HG03432 (cell line): ENCODE results near the gene TMEM235.

Experiments used
- ATAC-seq: cut with Tn5 transposase; IDR thresholded peaks from one replicate; pipeline ENCODE4 v1.9.1; 2021; ENCODE audit warnings: mild to moderate bottlenecking, moderate library complexity; ENCODE audit not compliant: unreplicated experiment

The TMEM235 gene

DNA sequence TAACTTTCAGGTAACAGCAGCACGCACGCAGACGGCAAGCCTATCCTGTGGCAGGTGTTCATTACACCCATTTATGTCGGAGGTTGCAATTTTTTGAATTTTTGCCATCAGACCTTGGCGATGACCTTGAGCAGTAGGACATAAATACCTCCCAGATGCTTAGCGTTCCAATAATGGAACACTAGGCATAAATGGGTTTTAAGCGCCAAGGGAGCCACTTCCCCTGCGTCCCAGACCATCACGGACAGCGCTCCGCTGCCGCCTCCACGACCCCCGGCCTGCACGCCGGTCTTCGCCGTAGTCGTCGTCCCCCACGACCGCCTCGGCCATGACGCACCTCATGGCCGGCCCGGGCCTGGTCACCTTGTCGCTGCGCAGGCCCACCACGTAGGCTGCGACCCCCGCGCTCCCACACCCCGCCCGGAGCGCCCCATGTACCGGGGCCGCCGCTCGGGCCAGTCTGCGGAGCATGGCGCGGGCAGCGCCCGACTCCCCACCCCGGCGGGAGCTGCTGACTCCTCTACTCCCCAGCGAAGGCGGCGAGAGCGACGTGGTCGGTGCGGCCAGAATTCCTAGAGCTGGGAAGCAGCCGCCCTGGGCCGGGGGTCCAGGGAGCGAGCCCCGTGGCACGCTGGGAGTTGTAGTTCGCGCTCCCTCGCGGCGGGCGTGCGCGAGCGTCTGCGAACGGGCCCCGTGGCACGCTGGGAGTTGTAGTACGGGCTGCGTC, 22.7 kb downstream of the TMEM235 start:
- peak; percentile 47 for ATAC-seq

DNA sequence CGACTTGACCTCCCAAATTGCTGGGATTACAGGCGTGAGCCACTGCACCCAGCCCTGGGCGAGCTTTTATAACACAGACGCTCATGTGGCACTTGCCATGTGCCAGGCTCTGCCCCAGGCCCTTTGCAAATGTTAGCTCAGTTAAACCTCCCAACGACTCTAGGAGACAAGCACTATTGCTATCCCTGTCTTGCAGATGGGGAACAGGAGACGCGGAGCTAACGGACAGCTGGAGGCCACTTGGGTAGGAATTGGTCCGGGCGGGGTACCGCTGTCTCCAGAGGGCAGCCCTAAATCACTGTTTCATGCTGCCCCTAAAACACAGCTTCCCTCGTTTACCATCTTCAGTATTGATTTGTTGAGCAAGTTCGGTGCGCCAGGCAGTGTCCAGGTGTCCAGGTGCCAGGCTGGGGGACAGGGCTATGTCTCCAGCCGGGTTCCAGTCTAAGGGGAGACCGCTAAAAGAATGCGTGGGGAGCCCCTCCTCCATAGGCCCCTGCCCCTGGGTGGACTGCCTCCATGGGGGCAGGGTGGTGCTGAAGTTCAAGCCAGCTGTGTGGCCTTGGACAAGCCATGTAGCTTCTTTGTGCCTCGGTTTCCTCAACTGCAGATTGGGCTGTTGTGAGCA, 23.7 kb downstream of the TMEM235 start:
- no peak for ATAC-seq

DNA sequence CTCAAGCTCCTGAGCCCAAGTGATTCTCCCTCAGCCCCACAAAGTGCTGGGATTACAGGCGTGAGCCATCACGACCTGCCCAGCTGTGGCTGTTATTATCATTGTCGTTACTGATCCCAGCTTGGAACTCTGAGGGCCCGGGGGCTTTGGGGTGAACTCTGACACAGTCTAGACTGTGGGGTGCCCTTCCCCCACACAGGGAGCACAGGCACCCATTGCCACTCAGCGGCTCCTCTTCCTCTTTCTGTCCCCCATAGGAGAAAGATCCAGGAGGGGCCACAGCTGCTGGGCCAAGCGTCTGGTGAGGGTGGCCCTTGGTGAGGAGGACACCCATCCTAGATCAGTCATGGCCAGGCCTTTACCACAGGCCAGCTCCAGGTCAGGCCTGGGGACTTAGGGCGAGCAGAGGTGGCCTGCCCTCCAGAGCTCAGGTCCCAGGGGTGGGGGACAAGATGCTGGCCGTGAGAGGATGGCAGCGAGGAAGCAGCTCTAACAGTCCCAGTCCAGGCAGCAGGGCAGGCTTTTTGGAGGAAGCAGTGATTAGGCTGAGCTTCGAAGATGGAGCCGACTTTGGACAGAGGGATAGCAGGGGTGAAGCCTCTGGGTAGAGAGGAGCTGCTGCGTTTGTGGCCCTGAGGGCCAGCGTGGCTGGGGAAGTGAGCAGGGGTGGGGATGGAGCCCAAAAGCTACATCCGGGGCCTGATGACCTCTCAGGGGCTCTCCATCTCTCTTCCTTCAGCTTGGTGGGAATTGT, 24.7 kb downstream of the TMEM235 start:
- ATAC-seq = no peak

DNA sequence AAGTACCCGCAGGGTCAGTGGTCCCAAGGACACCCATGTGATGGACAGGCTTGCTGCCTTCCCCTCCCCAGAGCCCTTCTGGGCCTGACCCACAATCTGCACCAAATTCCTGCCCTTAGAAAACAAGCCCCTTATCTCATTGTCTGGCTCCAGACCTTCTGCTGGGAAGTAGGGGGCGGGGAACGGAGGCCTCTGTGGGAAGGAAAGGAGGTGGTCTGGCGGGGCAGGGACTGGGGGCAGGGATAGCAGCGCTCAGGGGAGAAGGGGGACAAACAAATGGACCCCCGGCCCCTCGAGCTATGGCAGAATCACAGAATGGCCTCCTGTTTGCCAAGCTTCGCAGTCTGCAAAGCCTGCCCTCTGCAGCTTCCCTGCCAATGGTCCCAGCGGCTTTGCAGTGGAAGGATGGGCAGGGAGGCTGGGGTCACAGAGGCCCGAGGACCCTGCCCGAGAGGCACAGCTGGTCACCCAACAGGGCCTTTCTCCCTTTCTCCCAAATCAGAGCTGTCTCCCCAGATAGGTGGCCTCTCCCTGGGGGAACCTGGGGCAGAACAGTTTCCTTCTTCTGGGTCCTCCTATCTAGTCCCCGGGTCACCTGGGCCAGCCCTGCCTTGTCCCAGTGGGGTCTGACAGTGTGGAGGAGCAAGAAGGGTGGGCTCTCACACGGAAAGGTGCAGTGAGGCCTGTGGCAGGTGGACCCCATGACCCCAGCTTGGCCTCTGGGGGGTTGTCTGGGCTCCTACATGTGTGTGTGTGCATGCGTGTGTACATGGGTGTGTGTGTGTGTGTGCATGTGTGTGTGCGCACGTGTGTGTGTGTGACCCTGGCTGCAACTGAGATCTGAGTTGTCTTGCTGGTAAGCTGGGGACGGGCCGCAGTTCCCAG, 25.5 kb downstream of the TMEM235 start:
- ATAC-seq = no peak

DNA sequence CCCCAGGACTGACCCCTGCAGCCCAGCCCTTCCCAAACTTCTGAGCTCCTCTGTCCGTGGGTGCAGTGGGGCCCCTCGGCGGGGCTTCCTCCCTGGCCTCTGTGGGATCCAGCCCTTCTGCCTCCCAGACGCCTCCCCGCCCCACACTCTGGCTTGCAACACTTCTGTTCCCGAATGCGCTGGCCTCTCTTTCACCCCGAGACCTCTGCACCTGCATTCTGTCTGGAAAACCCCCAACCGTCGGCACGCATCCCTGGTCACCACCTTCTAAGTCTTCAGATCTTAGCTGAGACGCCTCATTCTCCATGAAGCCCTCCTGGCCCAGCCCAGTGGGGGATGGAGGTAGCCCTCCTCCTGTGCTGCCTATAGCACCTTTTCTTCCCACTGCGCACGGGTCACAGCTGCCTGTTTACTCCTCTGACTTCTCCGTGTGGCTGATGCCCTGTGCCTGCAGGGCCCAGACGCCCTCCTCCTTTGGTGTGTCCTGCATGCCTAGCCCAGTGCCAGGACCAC, 26.4 kb downstream of the TMEM235 start:
- ATAC-seq = no peak

DNA sequence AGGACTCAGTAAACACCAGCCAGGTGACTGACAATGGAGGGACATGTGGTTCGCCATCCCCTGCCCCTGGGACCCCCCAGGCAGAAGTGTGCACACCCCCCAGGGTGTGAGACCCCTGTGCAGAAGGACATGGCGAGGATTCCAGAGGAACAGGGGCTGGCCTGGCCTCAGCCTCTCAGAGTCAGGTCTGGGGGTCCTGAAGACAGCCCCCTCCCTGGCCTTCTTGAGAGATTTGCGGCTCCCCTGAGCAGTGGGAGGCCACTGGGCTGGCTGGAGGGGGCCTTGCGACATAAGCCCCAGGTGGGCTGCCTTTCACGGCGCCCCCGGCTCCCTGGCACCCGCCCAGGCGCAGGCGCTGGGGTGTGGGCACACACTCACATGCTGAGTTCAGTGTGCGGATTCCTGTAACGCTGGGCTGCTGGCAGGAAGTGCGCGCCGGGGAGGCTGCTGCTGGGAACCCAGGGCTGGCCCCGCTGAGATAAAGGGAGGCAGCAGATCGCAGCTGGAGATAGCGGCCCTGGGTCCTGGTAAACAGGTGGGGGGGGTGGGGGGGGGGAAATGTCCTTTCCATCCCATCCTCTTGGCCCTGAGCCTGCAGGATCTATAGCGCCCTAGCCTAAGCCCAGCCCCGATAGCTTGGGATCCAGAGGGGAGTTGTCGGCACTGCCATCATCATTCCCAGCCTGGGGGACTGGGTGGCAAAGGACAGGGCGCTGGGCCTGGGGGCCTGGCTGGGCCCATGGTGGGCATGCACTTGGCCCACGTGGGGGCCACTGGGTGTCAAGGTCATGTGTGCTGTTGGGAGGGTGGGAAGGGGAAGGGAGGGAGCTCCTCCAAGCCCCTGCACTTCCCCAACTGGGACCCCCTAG, 27.1 kb downstream of the TMEM235 start:
- no peak for ATAC-seq

DNA sequence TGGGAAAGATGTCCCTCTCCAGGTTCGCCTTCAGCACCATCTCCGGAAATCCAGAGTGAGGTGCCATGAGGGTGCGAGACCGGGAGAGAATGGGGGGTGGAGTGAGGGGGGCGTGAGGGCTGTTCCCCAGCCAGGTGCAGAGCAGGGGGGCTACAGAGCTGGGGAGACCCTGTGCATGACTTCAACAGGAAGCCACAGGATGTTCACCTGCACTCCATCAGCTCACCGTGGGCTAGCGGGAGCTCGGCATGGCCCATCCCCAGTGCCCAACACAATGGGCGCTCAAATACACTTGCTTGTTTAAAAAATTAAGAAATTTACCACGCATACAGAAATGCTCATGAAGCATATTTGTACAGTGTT, 27.7 kb downstream of the TMEM235 start:
- no peak for ATAC-seq

DNA sequence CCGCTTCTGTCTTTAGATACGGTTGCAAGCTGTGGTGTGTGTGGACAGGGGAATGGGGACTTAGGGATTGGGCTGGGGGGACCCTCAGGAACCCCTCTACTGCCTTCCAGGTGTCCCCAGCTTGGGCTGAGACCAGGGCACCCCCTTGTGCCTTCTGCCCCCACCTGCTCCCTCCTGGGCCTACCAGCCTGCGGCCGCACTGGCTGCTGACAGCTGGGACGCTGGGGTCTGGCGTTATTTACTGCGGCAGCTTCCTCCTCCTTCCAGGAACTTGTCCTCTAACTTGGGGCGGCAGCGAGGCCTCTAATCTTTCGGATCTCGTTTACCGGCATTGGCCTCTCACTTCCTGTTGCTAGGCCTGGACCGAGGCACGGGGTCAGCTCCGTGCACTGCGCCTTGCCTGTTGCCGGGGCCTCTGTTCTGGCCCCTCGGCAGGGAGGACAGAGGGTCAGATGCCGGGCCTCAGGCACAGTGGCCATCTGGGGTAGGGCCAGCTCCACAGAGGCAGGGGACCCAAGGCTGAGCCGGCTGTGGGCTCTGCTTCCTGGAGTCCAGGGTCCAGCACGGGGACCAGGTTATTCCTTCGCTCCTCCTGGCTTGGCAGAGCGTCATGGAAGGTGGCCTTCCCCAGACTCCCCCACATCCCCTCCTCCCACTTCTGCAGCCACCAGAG, 31.8 kb downstream of the TMEM235 start:
- ATAC-seq = no peak

DNA sequence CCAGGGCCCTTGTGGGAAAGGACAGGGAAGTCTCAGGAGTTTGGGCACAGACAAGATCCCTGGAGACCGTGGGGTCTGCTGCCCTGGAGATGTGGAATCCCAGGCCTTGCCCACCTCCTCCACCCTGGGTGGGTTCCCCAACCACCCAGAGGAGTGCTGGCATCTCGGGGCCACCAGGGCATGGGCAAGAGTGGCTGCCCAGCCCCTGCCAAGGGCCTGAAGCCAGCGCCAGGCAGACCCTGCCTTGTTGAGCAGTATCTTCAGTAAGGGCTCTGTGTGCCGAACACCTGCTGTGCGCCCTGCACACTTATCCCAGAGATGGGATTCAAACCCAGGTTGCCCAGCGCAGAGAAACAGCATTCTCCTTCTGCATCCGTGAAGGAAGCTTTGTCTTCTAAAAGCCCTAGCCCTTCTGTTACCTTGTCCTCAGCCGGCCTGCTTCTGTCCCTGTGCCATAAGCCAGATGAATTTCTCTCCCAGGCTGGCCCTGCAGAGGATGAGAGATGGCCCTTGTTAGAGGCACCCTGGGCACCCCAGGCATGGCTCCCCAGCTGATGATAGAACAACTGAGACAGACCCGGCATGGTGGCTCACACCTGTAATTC, 32.4 kb downstream of the TMEM235 start:
- no peak for ATAC-seq

DNA sequence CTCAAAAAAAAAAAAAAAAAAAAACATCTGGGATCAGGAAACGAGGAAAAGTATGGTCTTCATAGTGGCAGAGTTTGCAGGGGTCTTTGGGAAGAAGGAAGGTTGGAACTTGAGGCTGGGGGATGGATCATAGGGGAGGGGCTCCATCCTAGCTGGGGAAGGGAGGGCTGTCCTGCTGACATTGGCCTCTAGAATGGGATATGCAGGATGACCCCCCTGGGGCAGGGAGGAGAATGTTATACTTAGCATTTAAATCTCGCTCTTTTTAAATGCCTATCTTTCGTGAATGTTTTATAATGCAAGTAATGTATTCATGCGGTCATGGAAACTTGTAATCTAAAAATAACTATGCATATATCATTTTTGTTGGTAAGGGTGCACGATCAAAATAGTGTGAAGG, 33.2 kb downstream of the TMEM235 start:
- ATAC-seq = no peak

DNA sequence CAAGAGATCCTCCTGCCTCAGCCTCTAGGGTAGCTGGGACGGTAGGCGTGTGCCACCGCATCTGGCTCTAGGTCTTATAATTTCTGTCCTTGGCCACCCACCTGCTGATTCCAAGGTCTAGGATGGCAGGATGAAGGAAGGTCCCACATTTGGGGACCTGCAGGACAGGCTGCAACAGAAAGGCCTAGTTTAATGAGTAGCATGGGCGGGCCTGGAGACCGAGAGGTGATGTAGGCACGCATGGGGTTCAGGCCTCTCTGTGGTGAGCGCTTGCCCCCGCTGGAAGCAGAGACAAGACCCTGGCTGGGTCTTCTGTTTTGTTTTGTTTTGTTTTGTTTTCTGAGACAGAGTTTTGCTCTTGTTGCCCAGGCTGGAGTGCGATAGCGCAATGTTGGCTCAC, 33.7 kb downstream of the TMEM235 start:
- ATAC-seq = no peak

DNA sequence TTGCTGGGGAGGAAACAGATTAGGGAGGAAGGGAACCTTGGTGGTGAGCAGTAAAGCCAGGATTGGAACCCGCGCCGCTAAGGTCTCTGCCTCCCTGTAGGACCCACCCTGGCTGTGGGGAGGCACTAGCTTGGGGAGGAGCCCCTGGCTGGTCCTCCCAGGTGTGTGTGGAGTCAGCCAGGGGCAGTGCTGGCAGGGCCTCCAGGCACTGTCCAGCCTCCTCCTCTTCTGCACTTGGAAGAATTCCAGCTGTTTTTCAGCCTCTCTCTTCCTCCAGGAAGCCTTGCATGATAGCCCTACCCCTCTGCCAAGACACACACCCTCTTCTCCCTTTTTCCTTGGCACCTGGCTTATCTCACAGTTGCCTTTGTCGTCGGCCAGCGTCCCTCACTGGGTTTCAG, 34.8 kb downstream of the TMEM235 start:
- ATAC-seq = no peak

DNA sequence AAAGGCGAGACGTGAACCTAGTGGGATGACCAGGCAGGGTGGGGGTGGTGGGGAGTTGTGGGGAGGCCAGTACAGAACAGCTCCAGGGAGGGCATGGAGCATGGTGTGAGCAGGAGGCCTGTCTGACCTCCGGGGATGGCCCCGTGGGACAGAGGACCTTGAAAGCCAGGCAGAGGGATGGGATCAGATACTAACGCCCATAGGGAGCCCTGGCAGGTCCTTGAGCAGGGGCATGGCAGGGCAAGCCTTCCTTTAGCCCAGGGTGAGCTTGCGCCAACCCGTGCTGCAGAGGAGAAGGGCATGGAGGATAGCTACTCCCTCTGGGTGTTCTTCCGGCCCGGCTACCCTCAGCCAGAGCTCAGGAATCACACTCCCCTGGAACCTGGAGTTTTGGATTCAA, 35.3 kb downstream of the TMEM235 start:
- ATAC-seq = no peak

DNA sequence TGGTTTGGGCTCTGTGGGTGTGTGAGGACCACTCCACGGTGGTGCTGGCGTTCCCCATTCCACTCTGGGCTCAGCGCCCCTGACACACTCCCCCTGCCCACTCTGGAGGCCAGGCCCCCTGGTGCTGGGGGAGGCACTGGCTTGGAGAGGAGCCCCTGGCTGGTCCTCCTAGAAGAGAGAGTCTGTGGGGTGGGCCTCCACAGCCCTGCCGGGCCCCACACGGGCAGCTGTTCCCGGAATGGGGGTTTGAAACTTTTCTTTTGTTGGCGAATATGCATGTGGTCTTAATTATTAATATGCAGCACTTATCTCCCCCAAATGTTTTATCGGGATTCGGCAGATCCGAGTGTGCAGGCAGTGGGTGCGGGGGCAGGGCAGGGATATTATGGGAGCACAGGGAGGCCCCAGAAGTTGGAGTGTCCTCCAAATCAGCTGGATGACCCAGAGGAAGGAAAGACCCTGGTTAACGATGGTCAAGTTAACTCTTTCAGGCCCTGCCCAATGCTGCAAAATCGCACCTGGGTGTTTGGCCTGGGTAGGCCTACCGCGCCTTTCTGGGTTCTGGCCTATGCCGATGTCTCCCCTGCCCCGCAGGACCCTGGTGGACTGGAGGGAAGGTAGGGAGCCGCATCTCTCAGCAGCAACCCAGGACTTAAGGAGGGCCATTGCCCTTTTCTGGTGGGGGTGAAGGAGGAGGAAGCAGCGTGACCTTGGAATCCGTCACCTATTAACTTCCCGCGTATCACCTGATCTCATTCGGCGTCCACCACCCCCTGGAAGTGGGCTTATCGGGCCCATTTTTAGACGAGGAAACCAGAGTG, 36.0 kb downstream of the TMEM235 start:
- no peak for ATAC-seq

DNA sequence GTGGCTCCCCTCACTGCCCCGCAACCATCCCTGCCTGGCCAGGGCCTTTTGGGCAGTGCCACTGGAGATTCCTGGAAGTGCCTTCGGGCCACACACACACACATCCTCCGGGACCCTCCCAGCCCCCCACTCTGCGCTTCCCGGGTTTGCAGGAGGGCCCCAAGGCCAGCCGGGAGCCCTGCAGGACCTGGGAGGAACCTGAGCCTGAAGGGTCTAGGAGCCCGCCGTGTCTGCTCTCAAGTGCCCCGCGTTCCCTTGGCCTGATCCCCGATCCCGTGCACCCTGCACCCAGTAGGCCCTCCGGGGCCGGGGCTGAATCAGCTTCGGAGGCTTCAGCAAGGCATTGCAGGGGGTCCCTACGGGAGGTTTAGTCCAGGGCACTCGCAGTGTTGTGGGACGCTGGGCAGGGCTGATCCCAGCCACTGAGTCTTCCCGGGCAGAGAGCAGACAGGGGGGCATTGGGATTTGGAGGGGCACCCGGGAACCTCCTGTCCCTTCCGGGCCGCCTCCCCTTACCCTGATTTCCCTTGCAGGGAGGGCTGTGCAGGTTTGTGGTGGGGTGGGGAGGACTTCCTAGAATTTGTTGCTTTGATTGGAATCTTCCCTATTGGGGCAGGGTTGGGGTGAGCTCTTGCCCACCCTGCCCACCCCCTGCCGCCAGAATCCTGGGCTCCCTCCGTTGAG, 36.9 kb downstream of the TMEM235 start:
- ATAC-seq = no peak

DNA sequence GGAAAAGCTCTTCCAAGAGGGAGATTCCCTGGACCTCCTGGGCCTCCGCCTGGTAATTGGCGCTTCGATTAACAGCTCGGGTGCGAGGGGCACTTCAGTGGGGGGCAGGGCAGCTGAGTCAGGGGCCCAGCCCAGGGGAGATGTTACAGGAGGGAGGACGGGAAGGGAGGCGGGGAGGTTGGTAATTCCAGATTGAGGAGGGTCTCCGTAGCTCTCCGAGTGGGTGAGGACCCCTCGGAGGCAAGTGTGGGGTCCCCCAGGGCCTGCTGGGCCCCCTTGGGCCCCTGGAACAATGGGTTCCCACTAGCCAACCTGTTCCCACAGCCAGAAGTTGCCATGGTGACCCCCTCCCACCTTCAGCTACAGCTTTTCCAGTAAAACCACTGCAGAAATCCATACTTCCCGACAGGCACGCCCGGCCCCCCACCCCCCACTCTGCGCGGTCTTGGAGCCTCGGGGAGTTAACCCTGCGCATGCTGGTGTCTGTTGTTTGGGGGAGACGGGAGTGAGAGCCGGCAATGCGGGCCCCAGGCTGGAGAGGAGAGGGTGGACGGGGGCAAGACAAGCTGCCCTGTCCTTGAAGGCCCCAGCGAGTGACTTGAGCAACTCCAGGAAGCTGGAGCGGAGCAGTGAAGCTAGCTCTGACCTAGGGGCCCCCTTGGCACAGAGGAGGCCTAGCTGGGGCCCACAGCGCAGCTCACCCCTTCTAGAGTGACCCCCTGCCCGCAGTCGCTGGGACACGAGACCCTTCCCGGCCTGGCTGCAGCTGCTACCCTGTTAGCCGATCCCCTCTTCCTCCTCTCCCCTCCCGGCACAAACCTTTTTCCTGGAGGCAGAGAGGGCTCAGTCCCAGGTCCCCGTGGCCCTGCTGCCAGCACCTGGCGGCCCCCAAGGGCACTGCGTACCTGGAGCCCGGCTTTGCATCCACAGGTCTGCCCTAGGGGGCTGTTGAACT, 37.8 kb downstream of the TMEM235 start:
- no peak for ATAC-seq
